GM12875 (cell line): Measurements from ENCODE around the gene POPDC3.

Source experiments
- H3K4me3 ChIP-seq: one replicate; pipeline ENCODE4 v1.5.1; 2011; ENCODE audit warnings: low read depth, low read length, control low read depth
- CTCF ChIP-seq: IDR thresholded peaks from 2 replicates; pipeline ENCODE4 v1.5.1; 2011; ENCODE audit warnings: low read depth, mild to moderate bottlenecking, control low read depth, inconsistent platforms, low read length, moderate library complexity, borderline replicate concordance; ENCODE audit not compliant: insufficient read depth

Gene POPDC3

GRCh38 chr6:105194591-105194990, 14.8 kb upstream of the POPDC3 start:
- TF ChIP-seq CTCF, result no peak
- H3K4me3 ChIP-seq, result no peak overlapping the region

- H3K4me3 ChIP-seq, result no peak overlapping the region
- no peak for TF ChIP-seq CTCF
Measured at GRCh38 chr6:105194106-105194505, 14.3 kb upstream of the POPDC3 start.

GRCh38 chr6:105193647-105194046, 13.8 kb upstream of the POPDC3 start:
- TF ChIP-seq CTCF, result no peak
- no peak overlapping the region for H3K4me3 ChIP-seq

- no peak for TF ChIP-seq CTCF
Measured at GRCh38 chr6:105192707-105193465, 13.1 kb upstream of the POPDC3 start.

GRCh38 chr6:105191351-105191750, 11.5 kb upstream of the POPDC3 start:
- H3K4me3 ChIP-seq, result no peak overlapping the region
- TF ChIP-seq CTCF, result no peak

More at GRCh38 chr6:105192707-105193465, 13.1 kb upstream of the POPDC3 start:
- H3K4me3 ChIP-seq, result no peak overlapping the region

- no peak for TF ChIP-seq CTCF
- no peak overlapping the region for H3K4me3 ChIP-seq
Measured at GRCh38 chr6:105189026-105189820, 9.4 kb upstream of the POPDC3 start.

- TF ChIP-seq CTCF, result no peak
- H3K4me3 ChIP-seq, result no peak overlapping the region
Measured at GRCh38 chr6:105188251-105188650, 8.4 kb upstream of the POPDC3 start.
